ENCODE measurements around the gene LSM5. TPM values are rescaled to one million over a fixed set of nuclear protein-coding genes. Genes with fewer than 3 reads are reported as not detected.

LSM5 gene
- total RNA-seq, 1 experiment from 2014 or later: 149 TPM

- no peaks in the 10 kb centered on the region for H3K36me3 ChIP-seq
- DNase-seq: no peak
- H3K4me3 ChIP-seq: no peak overlapping the region
- H3K27ac ChIP-seq: no peak overlapping the region
- no peaks in the 10 kb centered on the region for H3K9me3 ChIP-seq (replicated peaks)
- no peaks in the 10 kb centered on the region; the same call in 1 of the 2 replicates for H3K27me3 ChIP-seq
- no peaks in the 10 kb centered on the region for H3K4me1 ChIP-seq
Observed at GRCh38 chr7:32462451-32462850, 27.7 kb downstream of the LSM5 start.

GRCh38 chr7:32461484-32461883 is 28.7 kb downstream of the LSM5 start:
- Histone ChIP-seq H3K4me3 (no peak overlapping the region), H3K4me1 (no peaks in the 10 kb centered on the region), H3K27ac (no peak overlapping the region), H3K9me3 (replicated peaks) (no peaks in the 10 kb centered on the region), H3K36me3 (no peaks in the 10 kb centered on the region), H3K27me3 (no peaks in the 10 kb centered on the region; the same call in 1 of the 2 replicates)
- DNase-seq: no peak

- H3K36me3 ChIP-seq: no peaks in the 10 kb centered on the region
- no peaks in the 10 kb centered on the region for H3K4me1 ChIP-seq
- H3K4me3 ChIP-seq: no peak overlapping the region
- H3K27ac ChIP-seq: no peak overlapping the region
- DNase-seq: no peak
- no peaks in the 10 kb centered on the region; the same call in 1 of the 2 replicates for H3K27me3 ChIP-seq
- H3K9me3 ChIP-seq (replicated peaks): no peaks in the 10 kb centered on the region
Observed at GRCh38 chr7:32459788-32460187, 30.4 kb downstream of the LSM5 start.

- Histone ChIP-seq H3K4me3 (no peak overlapping the region), H3K27me3 (peaks cover under 1% of the 10 kb centered on the region; the same call in 1 of the 2 replicates), H3K4me1 (no peaks in the 10 kb centered on the region), H3K9me3 (replicated peaks) (no peaks in the 10 kb centered on the region), H3K36me3 (no peaks in the 10 kb centered on the region), H3K27ac (no peak overlapping the region)
- DNase-seq: no peak
Observed at GRCh38 chr7:32458025-32458424, 32.2 kb downstream of the LSM5 start.

- no peak overlapping the region for H3K4me3 ChIP-seq
- H3K4me1 ChIP-seq: no peaks in the 10 kb centered on the region
- no peak overlapping the region for H3K27ac ChIP-seq
- H3K27me3 ChIP-seq: peaks cover 12% of the 10 kb centered on the region; the same call in 1 of the 2 replicates
- H3K9me3 ChIP-seq (replicated peaks): no peaks in the 10 kb centered on the region
- no peaks in the 10 kb centered on the region for H3K36me3 ChIP-seq
- no peak for DNase-seq
Observed at GRCh38 chr7:32453341-32454011, 36.7 kb downstream of the LSM5 start.

GRCh38 chr7:32447218-32447617 is 43.0 kb downstream of the LSM5 start:
- DNase-seq: no peak
- H3K4me1 ChIP-seq: no peaks in the 10 kb centered on the region
- H3K36me3 ChIP-seq: no peaks in the 10 kb centered on the region
- peaks cover 11% of the 10 kb centered on the region; the same call in 1 of the 2 replicates for H3K27me3 ChIP-seq
- H3K27ac ChIP-seq: no peak overlapping the region
- H3K4me3 ChIP-seq: no peak overlapping the region
- H3K9me3 ChIP-seq (replicated peaks): no peaks in the 10 kb centered on the region

- H3K9me3 ChIP-seq (replicated peaks): no peaks in the 10 kb centered on the region
- DNase-seq: no peak
- no peaks in the 10 kb centered on the region for H3K36me3 ChIP-seq
- no peaks in the 10 kb centered on the region; the same call in 1 of the 2 replicates for H3K27me3 ChIP-seq
- H3K4me3 ChIP-seq: no peak overlapping the region
- no peak overlapping the region for H3K27ac ChIP-seq
- H3K4me1 ChIP-seq: no peaks in the 10 kb centered on the region
Observed at GRCh38 chr7:32436146-32436928, 53.8 kb downstream of the LSM5 start.

Other genes with a start within 250 kb of the LSM5 start
- 28.2 and 29.2 TPM in 2 replicates for gene AVL9, start 5.1 kb upstream of the LSM5 start, total RNA-seq (2014; rRNA removed; shearing (Covaris generic))